COLO668 (cell line): ENCODE data around the gene SLC12A5.

Experiments
- DNase-seq: peaks from one replicate; lab custom pipeline; 2025; ENCODE audit not compliant: unreplicated experiment; lab: John Stamatoyannopoulos, UW

SLC12A5 gene

DNA sequence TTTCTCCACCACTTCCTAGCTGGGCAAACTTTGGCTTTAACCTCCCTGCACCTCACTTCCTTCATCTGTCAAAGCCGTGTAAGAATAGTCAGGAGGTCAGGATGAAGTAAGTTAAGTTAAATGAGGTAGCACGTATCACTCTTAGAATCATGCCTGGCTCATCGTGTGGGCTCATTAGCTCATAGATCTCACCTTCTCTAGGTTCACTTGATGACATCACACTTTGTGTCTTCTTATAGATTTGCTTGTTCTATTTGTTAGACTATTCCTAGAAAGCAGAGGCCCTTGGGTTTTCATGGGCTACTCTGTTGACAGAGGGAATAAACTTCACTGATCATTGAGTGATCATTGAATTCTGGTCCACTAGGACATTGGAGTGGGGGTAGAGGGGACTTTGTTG, 72.9 kb downstream of the SLC12A5 start:
- DNase-seq: no peak

GRCh38 chr20:46102940-46103339, 73.9 kb downstream of the SLC12A5 start:
- no peak for DNase-seq

GRCh38 chr20:46104262-46104661, 75.2 kb downstream of the SLC12A5 start:
- no peak for DNase-seq

DNA sequence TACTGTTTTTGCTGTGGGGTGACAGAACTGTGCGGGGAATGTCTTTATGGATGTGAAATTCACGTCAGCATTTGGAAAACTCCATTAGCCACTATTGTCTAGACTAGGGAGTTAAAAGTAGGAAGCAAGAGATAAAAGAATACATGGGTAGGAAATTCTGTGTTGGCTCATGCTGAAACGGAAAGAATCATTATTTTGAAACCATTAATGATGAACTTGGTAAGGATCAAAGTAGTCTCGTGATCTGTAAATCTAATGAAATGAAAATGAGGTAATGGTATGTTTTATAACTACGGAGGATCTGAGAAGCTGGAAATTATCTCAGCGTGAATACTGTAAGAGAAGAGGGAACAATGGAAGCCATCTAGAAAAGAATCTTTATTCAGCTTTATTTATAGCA, 78.0 kb downstream of the SLC12A5 start:
- no peak for DNase-seq

DNA sequence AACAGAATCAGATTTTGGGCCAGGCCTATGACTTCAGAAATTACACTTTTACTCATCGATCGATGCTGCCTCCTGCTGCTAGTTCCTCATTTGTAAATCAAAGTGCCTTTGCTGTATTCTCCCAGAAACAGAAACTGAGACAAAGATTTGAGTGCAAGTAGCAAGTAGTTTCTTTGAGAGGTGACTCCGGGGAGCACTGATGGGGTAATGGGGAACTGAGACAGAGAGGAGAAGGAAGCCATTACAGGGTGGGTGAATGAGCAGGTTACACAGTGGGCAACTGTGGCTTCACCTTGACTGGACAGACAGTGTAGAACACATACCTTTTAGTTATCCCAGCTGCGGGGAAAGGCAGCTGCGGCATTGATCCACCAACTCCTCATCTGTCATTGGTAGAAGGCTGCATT, 79.4 kb downstream of the SLC12A5 start:
- DNase-seq: no peak

- DNase-seq: no peak
These were observed 80.0 kb downstream of the SLC12A5 start for GRCh38 chr20:46108976-46109375.
